GM12891 (cell line): ENCODE measurements around the gene GAS2L3.

Experiments used
- POLR2A ChIP-seq: IDR thresholded peaks from 2 replicates; pipeline ENCODE4 v1.6.1; 2011; ENCODE audit warnings: low read depth, low read length, control low read depth
- POLR2AphosphoS5 ChIP-seq: IDR thresholded peaks from 2 replicates; pipeline ENCODE4 v1.6.1; 2011; ENCODE audit warnings: low read depth, low read length, control low read depth
- SPI1 ChIP-seq: IDR thresholded peaks from 2 replicates; pipeline ENCODE4 v1.6.1; 2011; ENCODE audit warnings: low read depth, low read length, control low read depth
- TAF1 ChIP-seq: IDR thresholded peaks from 2 replicates; pipeline ENCODE4 v1.6.1; 2011; ENCODE audit warnings: low read depth, low read length, control low read depth

DNA sequence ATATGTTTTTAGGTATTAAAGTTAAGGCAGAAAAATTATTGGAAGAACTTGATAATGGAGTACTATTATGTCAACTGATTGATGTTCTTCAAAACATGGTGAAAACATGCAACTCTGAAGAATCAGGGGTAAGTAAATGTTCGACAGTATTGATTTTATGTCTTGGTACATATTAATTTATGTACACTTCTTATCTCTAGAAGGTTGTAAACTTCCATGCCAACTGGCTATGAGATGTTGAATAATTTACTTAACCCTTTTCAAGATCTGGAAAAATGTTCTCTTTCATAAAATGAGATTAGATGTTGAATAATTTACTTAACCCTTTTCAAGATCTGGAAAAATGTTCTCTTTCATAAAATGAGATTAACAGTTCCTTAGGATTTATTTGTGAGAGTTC lies 28.1 kb downstream of the GAS2L3 start:
- TF ChIP-seq POLR2A (no peak), SPI1 (no peak), POLR2AphosphoS5 (no peak), TAF1 (no peak)
